Mesendoderm (in vitro differentiated cells): ENCODE measurements around the gene GYPC. TPM values are rescaled to one million over a fixed set of nuclear protein-coding genes. Genes with fewer than 3 reads are reported as not detected.

ENCODE experiments used
- DNase-seq: peaks from one replicate; pipeline ENCODE4 v3.0.0; 2013
- H2AK5ac ChIP-seq: 2 replicates; pipeline ENCODE4 v1.6.1; 2013; ENCODE audit warnings: low read length, inconsistent platforms
- H2BK120ac ChIP-seq: 2 replicates; pipeline ENCODE4 v1.6.1; 2013; ENCODE audit warnings: low read depth, mild to moderate bottlenecking, low read length, moderate library complexity, mixed read lengths
- H2BK15ac ChIP-seq: replicated peaks from 2 replicates; pipeline ENCODE4 v1.6.1; 2013; ENCODE audit warnings: low read depth, mild to moderate bottlenecking, moderate library complexity
- H2BK5ac ChIP-seq: 2 replicates; pipeline ENCODE4 v1.6.1; 2013; ENCODE audit warnings: low read length, inconsistent platforms
- H3K18ac ChIP-seq: 2 replicates; pipeline ENCODE4 v1.6.1; 2013; ENCODE audit warnings: mild to moderate bottlenecking, low read length, mixed read lengths
- H3K23ac ChIP-seq: one replicate; pipeline ENCODE4 v1.6.1; 2013; ENCODE audit warnings: low read length
- H3K27ac ChIP-seq: 2 replicates; pipeline ENCODE4 v1.5.1; 2013; ENCODE audit warnings: low read depth, mild to moderate bottlenecking, inconsistent platforms, low read length, moderate library complexity
- H3K27me3 ChIP-seq: 2 replicates; pipeline ENCODE4 v1.6.1; 2013; ENCODE audit warnings: low read length, control low read depth, mild to moderate bottlenecking, inconsistent platforms; ENCODE audit not compliant: insufficient read depth, poor library complexity
- H3K36me3 ChIP-seq: 2 replicates; pipeline ENCODE4 v1.6.1; 2013; ENCODE audit warnings: low read length, inconsistent platforms; ENCODE audit not compliant: control insufficient read depth, insufficient read depth
- H3K4ac ChIP-seq: one replicate; pipeline ENCODE4 v1.6.1; 2013; ENCODE audit warnings: low read depth, mild to moderate bottlenecking, low read length, moderate library complexity
- H3K4me1 ChIP-seq: 2 replicates; pipeline ENCODE4 v1.6.1; 2013; ENCODE audit warnings: low read depth, low read length, inconsistent platforms; ENCODE audit not compliant: control insufficient read depth
- H3K4me2 ChIP-seq: 2 replicates; pipeline ENCODE4 v1.6.1; 2013; ENCODE audit warnings: low read length
- H3K4me3 ChIP-seq: 2 replicates; pipeline ENCODE4 v1.5.1; 2013; ENCODE audit warnings: mild to moderate bottlenecking, low read length
- H3K56ac ChIP-seq: one replicate; pipeline ENCODE4 v1.6.1; 2013; ENCODE audit warnings: low read length
- H3K79me1 ChIP-seq: 2 replicates; pipeline ENCODE4 v1.6.1; 2013; ENCODE audit warnings: low read length, inconsistent platforms
- H3K79me2 ChIP-seq: 2 replicates; pipeline ENCODE4 v1.6.1; 2013; ENCODE audit warnings: mild to moderate bottlenecking, low read length; ENCODE audit not compliant: control insufficient read depth, insufficient read depth
- H3K9ac ChIP-seq: 2 replicates; pipeline ENCODE4 v1.6.1; 2013; ENCODE audit warnings: low read length, inconsistent platforms
- H4K5ac ChIP-seq: one replicate; pipeline ENCODE4 v1.6.1; 2013; ENCODE audit warnings: low read length
- H4K8ac ChIP-seq: one replicate; pipeline ENCODE4 v1.6.1; 2013; ENCODE audit warnings: low read depth, mild to moderate bottlenecking, control low read depth, low read length, moderate library complexity
- WGBS: extraction: QIAGEN DNeasy Blood & Tissue Kit; methylation state at CpG from one replicate; pipeline ENCODE4 v1.1.7; 2013; ENCODE audit warnings: low lambda C conversion rate, missing lambda C conversion rate; ENCODE audit not compliant: insufficient coverage; ENCODE audit errors: extremely low coverage; 5-methylcytosine and 5-hydroxymethylcytosine counted together
- polyA plus RNA-seq, 2 experiments: library from polyadenylated mRNA; stranded (reverse); fragments of 200-250 nt; gene quantifications; one replicate each; pipeline ENCODE4 v1.2.3, GENCODE V29; 2013

The GYPC gene, protein sequence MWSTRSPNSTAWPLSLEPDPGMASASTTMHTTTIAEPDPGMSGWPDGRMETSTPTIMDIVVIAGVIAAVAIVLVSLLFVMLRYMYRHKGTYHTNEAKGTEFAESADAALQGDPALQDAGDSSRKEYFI
- 24.4 TPM for polyA plus RNA-seq (2013, experiment 1 of 2)
- 24.2 TPM for polyA plus RNA-seq (2013, experiment 2 of 2)

DNA sequence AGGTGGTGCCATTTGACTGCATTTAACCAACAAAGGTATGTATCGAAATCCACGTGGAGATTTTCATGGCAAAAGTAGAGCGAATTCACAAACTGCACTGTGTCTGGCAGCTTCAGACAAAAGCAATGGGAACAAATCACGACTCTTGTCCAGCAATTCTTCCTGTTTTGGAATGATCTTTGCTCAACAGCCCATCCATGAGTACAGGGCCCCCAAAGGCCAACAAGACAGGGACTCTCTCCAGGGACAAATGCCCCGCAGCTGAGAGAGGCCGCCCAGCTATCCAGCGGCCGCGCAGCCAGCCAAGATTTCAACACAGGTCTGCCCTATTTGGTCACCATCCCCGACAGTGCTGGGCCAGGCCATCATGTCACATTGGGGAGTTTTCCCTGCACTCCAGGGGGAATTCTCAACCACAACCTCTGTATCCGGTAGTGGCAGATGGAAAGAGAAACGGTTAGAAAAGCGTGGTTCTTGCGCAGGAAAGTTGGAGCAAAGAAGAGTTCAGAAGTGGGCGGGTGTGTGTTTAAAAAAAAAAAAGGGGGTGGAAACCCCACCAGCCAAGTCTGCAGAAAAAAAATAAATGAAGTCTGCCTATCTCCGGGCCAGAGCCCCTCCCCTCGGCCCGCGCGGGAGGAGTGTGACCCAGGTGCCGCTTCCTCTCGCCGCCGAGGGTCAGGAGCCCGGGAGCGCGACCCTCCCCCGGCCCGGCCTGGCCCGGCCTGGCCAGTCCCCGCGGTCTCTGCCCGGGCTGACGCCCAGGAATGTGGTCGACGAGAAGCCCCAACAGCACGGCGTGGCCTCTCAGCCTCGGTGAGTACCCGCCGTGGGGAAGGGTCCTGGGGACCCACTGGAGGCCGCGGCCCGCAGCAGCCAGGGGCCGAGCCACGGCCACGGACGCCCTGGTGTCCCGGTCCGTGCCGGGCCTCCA lies at the start of gene GYPC:
TSS of gene GYPC (plus strand) at position 659 of the 931 bp plus-strand sequence. CDS start at position 765, 106 bp downstream.
- H3K79me2 ChIP-seq = peaks cover 8% of the 10 kb centered on the region
- H4K8ac ChIP-seq = peak within 1 kb of the TSS; percentile 78
- peak within 1 kb of the TSS; percentile 63 for H3K4me3 ChIP-seq
- peak within 1 kb of the TSS; percentile 21 for H3K4me2 ChIP-seq
- peak within 1 kb of the TSS; percentile 98 for H3K18ac ChIP-seq
- peak within 1 kb of the TSS; percentile 21 for H4K5ac ChIP-seq
- H3K23ac ChIP-seq = peak within 1 kb of the TSS; percentile 51
- peak within 1 kb of the TSS; percentile 82 for H3K4ac ChIP-seq
- H3K9ac ChIP-seq = peak within 1 kb of the TSS; percentile 89
- H2BK5ac ChIP-seq = peak within 1 kb of the TSS; percentile 25
- H2BK120ac ChIP-seq = peak within 1 kb of the TSS; percentile 86
- peak within 1 kb of the TSS; percentile 78 for H3K27ac ChIP-seq
- H2AK5ac ChIP-seq = no peak within 1 kb of the TSS
- peaks cover 13% of the 10 kb centered on the region for H3K4me1 ChIP-seq
- no peaks in the 10 kb centered on the region for H3K36me3 ChIP-seq
- DNase-seq = peak; percentile 73
- peaks cover 11% of the 10 kb centered on the region for H3K79me1 ChIP-seq
- WGBS = no CpG with 5 or more reads among the region's 51 CpGs
- no peak within 1 kb of the TSS for H2BK15ac ChIP-seq
- H3K27me3 ChIP-seq = no peaks in the 10 kb centered on the region
- peak within 1 kb of the TSS; percentile 85 for H3K56ac ChIP-seq

DNA sequence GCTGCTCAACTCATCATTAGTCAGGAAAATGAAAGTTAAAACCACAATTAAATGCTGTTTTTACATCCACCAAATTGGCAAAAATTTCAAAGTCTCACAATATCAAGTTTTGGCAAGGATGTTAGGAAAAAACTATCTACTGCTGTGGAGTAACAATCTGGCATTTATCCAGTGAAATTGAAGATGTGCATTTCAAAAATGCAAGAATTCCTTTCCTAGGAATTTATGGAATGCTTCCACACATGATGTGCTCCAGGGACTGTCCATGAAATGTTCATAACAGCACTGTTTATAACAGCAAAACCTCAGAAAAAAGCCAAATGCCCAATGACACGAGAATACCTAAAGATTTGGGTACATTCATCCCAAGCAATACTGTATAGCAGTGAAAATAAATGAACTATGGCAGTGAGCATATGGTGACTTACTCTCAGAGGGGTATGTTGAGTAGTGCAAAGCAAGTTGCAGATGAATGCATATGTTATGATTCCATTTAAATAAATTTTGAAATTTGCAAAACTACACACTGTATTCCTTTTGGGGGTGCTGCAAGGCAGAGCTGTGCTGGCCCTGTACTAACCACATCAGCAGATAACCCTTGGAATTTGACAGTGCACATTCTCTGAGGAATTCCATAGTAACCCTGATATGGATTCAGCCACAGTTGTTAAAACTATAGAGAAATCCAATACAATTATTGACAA lies 41.3 kb upstream of the GYPC start:
- Histone ChIP-seq H3K79me1 (no peaks in the 10 kb centered on the region), H4K5ac (no peak overlapping the region), H2BK5ac (no peak overlapping the region), H2BK120ac (no peak overlapping the region), H3K4me2 (no peak overlapping the region), H2AK5ac (no peak overlapping the region), H2BK15ac (no peak overlapping the region), H3K27me3 (no peaks in the 10 kb centered on the region), H3K4me3 (no peak overlapping the region), H3K18ac (no peak overlapping the region), H3K27ac (no peak overlapping the region), H3K56ac (no peak overlapping the region), H3K23ac (no peak overlapping the region), H3K4ac (no peak overlapping the region), H3K9ac (no peak overlapping the region), H3K79me2 (no peaks in the 10 kb centered on the region), H3K4me1 (no peaks in the 10 kb centered on the region), H3K36me3 (no peaks in the 10 kb centered on the region), H4K8ac (no peak overlapping the region)
- no peak for DNase-seq
- WGBS = no CpG with 5 or more reads among the region's 1 CpG

DNA sequence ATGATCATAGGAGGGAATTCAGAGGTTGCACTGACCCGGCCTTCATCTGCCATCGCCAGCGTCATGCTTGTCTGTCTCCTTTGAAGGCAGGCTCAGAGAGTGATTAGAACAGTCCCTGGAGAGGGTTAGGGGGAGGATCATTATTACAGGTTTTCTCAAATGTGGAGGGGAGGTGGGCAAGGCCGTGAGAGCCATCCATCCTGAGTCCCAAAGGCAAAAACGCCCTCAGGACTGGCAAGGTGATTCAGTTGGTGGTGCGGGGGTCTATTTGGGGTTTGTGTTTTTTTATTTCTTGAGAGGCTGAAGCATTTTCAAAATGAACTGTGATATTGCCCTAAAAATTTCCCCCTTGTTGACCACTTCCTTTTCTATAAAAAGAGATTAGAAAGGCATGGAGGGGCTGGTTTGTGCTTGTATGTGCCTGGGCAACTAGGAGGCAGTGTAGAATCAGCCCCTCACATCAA lies 39.3 kb upstream of the GYPC start:
- no peak overlapping the region for H3K27ac ChIP-seq
- no peak overlapping the region for H3K4ac ChIP-seq
- WGBS = no CpG with 5 or more reads among the region's 6 CpGs

DNA sequence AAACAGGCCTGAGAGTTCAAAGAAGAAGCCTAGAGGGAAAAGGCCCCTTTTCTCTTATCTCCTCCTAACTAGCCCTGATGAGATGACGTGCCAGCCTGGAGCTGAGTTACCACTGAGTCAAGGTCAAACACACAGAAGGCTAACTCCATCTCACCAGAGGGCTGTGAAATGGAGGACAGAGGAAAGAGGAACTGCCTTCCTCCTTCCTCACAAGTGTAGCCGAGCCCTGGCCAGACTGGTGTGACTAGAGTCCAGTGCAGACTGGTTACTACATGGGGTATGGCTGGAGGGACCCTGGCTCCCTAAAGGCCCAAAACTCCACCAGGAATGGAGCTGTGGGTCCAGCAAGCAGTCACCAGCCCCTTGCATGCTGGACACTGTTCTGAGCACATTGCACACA lies 35.7 kb upstream of the GYPC start:
- no peak overlapping the region for H4K8ac ChIP-seq
- no peaks in the 10 kb centered on the region for H3K4me1 ChIP-seq
- no peak overlapping the region for H2BK15ac ChIP-seq
- H3K27ac ChIP-seq = no peak overlapping the region
- H3K4ac ChIP-seq = no peak overlapping the region
- H3K56ac ChIP-seq = no peak overlapping the region
- no peaks in the 10 kb centered on the region for H3K36me3 ChIP-seq
- no peaks in the 10 kb centered on the region for H3K27me3 ChIP-seq
- WGBS = no CpG with 5 or more reads among the region's 2 CpGs
- no peak overlapping the region for H4K5ac ChIP-seq
- no peak overlapping the region for H2BK5ac ChIP-seq
- no peak for DNase-seq
- no peak overlapping the region for H3K23ac ChIP-seq
- H3K9ac ChIP-seq = no peak overlapping the region
- no peaks in the 10 kb centered on the region for H3K79me2 ChIP-seq
- H3K18ac ChIP-seq = no peak overlapping the region
- H3K4me3 ChIP-seq = no peak overlapping the region
- no peaks in the 10 kb centered on the region for H3K79me1 ChIP-seq
- H3K4me2 ChIP-seq = no peak overlapping the region
- no peak overlapping the region for H2BK120ac ChIP-seq
- H2AK5ac ChIP-seq = no peak overlapping the region

More for the DNA sequence above, 39.3 kb upstream of the GYPC start:
- no peaks in the 10 kb centered on the region for H3K79me2 ChIP-seq
- H4K5ac ChIP-seq = no peak overlapping the region
- no peak overlapping the region for H3K4me2 ChIP-seq
- H3K23ac ChIP-seq = no peak overlapping the region
- no peak overlapping the region for H2BK120ac ChIP-seq
- H3K27me3 ChIP-seq = no peaks in the 10 kb centered on the region
- no peaks in the 10 kb centered on the region for H3K79me1 ChIP-seq
- H3K18ac ChIP-seq = no peak overlapping the region
- no peak overlapping the region for H3K9ac ChIP-seq
- H2BK15ac ChIP-seq = no peak overlapping the region
- no peak overlapping the region for H3K4me3 ChIP-seq
- no peaks in the 10 kb centered on the region for H3K4me1 ChIP-seq
- no peak for DNase-seq
- no peak overlapping the region for H4K8ac ChIP-seq
- no peaks in the 10 kb centered on the region for H3K36me3 ChIP-seq
- H3K56ac ChIP-seq = no peak overlapping the region
- no peak overlapping the region for H2AK5ac ChIP-seq
- H2BK5ac ChIP-seq = no peak overlapping the region

DNA sequence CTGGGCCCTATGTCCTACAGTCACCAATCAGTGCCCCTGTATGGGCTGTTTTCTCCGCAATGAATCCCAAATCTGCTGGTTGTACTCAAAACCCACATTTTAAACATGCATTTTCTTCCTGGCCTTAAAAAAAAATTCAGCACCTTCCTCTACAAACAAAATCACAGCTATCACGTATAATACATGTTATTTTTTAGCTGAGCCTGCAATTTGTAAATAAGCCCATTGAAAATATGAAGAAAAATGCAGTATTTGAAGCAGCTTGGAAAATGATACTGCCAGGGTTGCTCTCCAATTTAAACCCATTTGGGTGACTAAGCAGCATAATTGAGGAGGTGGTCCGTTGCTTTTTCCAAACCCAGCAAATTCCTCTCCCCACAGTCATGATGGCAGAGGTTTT lies 33.0 kb upstream of the GYPC start:
- Histone ChIP-seq H3K79me2 (no peaks in the 10 kb centered on the region), H2AK5ac (no peak overlapping the region), H3K4me3 (no peak overlapping the region), H3K27ac (no peak overlapping the region), H3K9ac (no peak overlapping the region), H3K4me2 (no peak overlapping the region), H3K23ac (no peak overlapping the region), H4K5ac (no peak overlapping the region), H2BK15ac (no peak overlapping the region), H3K36me3 (no peaks in the 10 kb centered on the region), H2BK120ac (no peak overlapping the region), H3K18ac (no peak overlapping the region), H3K56ac (no peak overlapping the region), H4K8ac (no peak overlapping the region), H3K79me1 (no peaks in the 10 kb centered on the region), H2BK5ac (no peak overlapping the region), H3K27me3 (no peaks in the 10 kb centered on the region), H3K4me1 (peaks cover 2% of the 10 kb centered on the region), H3K4ac (no peak overlapping the region)
- no CpG with 5 or more reads among the region's 3 CpGs for WGBS
- DNase-seq = no peak
